HG03095 (cell line): ENCODE measurements around the gene PPP4R2.
"Not testable (repeated sequence)": the region's sequence is repeated elsewhere in the genome, so short reads cannot be mapped to it uniquely, and the experiment has no call there.

Experiments
- ATAC-seq: cut with Tn5 transposase; IDR thresholded peaks from one replicate; pipeline ENCODE4 v1.9.1; 2021; ENCODE audit warnings: moderate library complexity; ENCODE audit not compliant: unreplicated experiment

Gene PPP4R2

GRCh38 chr3:73021301-73021835 lies 24.8 kb downstream of the PPP4R2 start:
- ATAC-seq: no peak

DNA sequence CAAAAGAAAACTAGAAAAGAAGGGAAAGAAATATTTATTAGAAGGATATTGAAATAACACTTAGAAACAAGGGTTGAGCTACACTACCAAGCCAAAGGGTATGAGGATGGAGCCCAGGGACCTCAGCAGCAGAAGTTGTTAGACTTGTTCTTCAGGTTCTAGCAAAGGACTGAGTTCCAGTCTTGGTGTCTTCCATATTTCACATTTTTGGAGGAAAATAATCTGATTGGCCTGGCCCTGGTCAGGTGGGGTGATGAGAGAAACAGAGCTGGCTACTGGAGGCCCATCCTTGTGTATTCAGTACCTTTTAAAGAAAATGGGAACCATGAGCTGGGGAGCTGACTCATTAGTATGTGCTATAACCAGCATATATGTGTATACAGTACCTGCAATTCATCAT lies 28.2 kb downstream of the PPP4R2 start:
- no peak for ATAC-seq

- ATAC-seq: no peak
Measured at GRCh38 chr3:73026111-73026759, 29.6 kb downstream of the PPP4R2 start.

- ATAC-seq: no peak
Measured at GRCh38 chr3:73026760-73027113, 30.1 kb downstream of the PPP4R2 start.

GRCh38 chr3:73028803-73029202 lies 32.2 kb downstream of the PPP4R2 start:
- ATAC-seq: no peak

DNA sequence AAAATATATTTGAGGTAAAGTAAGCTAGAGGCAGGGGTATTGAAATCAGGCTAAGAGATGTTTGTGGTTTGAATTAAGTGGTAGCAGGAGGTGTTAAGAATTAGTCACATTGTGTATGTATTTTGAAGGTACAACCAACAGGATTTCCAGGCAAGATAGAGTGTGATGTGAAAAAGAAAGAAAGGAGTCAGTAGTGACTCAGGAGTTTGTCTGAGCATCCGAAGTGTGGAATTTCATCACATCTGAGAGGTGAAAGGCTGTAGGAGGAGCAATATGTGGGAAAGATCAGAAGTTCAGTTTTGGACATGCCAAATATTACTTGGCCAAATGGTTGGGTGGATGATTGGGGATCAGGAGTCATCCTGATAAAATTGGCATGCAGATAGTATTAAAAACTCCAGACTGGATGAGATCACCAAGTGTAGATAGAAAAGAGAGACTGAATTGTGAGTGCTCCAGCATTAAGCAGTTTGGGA lies 32.7 kb downstream of the PPP4R2 start:
- ATAC-seq: no peak

DNA sequence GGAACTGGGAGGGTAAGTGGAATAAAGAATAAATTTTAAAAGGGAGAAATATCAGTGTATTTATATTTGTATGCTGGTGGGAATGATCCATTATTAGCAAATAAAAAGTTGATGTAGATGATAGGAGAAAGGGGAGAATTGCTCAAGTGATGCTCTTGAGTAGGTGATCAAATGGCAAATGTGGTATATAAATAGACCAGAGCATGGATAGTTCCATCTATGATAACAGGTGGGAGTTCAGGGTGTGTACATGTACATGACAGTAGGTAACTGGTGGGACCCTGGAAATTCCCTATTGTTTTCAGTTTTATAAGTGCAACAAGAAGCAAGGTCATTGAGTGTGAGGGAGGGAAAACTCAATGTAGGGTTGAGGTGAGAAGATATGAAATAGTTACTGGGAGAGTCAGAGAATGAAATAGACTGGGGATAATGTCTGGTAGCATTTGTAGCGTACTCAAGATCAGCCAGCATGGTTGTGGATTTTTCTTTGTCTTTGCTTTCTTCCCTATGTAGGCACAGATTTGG lies 33.5 kb downstream of the PPP4R2 start:
- ATAC-seq: no peak

DNA sequence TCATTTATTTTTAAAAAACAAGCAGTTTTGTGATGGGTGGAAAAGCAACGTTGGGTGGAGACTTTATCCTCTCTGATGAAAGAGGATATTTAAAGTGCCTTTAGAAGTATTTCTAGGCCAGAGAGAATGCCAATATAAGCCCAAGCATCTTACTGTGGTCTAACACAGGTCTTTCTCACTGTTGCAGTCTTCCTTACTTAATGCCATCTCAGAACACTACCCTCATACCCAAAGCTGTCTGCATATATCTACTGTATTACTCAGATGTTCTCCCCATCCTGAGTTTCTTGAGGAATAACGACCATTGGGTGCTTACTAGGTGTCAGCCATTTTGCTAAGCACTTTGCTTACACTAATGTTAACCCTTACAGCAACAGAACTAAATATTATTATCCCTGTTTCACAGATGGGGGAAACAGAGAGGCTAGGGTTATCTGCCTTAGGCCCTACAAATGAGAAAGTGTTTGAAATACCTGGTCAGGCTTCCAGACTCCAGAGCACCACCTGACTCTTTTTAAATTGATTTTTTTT lies 35.0 kb downstream of the PPP4R2 start:
- ATAC-seq: no peak

DNA sequence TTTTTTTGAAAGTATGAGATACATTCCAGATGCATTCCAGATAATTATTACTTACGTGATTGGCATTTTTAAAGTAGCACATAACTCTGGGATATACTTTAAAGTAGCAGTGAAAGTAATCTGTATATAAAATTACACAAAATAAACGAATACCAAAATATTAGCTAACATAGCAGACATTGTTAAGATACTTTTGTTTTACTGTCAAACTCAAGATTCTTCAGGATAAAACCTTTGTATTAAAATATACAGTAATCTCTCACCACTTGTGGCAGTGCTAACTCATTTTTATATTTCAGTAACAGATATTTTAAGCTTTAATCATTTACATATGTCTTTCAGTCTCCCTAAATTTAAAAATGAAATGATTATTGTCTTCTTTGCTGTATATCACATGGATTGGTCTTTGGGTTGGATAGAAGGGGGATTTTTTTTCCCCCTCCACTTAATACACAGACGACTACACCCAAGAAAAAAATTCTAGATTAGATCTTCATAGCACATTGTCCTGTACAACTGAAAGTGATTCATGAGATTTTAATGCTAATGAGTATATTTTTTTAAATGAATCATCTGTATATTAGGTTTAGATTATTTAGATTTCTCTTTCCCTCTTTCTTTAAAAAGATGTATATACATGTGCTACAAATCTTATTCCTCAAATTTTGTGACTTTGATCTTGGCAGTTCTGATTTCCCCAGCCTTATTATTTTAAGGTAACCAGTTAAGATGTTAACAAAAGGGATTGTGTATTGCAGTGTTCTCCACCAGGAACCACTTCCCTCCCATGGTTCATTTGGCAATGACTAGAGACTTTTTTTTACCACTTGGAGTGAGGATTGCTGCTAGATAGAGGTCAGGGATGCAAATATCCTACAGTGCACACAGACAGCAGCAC lies 40.3 kb downstream of the PPP4R2 start:
- no peak for ATAC-seq

DNA sequence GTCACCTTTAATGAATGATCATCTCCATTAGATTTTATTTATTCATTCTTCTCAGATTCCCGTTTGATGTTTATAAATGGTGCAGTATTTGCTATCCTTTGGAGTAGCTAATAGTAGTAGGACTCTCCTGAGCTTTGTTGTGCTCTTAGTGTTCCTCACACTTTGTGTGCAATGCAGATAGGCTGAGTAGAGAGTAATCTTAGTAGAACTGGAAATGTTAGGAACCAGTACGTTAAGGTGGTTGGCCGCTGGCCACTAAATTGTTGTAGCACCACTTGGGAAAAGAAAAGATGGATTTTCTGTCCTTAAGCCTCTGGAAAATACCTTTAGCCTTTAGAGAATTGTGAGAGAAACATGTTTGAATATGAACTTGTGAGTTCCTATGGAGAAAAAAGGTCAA lies 44.9 kb downstream of the PPP4R2 start:
- no peak for ATAC-seq

DNA sequence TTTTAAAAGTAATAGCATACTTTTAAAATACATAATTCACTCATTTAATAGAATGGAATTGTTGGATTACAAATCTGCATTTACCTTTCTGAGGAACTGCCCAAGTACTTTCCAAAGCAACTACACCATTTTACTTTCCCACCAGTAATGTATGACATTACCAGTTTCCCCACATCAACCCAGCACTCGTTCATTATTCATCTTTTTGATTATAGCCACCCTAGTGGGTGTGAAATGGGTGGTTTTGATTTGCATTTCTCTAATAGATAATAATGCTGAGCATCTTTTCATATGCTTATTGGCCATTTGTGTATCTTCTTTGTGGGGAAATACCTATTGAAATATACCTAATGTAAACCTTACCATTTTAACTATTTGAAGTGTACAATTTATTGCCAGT lies 46.8 kb downstream of the PPP4R2 start:
- ATAC-seq: no peak

DNA sequence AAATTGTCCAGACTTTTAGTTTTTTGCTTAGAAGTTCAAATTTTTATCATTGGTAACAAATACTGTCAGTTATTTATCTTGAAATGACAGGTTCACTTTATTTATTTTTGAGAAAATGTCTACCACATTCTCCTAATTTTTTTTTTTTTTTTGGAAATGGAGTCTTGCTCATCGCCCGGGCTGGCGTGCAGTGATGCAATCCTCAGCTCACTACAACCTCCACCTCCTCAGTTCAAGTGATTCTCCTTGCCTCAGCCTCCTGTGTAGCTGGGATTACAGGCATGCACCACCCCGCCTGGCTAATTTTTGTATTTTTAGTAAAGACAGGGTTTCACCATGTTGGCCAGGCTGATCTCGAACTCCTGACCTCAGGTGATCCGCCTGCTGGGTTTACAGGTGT lies 48.8 kb downstream of the PPP4R2 start:
- no peak for ATAC-seq

GRCh38 chr3:73046195-73046594 lies 49.6 kb downstream of the PPP4R2 start:
- ATAC-seq: no peak

DNA sequence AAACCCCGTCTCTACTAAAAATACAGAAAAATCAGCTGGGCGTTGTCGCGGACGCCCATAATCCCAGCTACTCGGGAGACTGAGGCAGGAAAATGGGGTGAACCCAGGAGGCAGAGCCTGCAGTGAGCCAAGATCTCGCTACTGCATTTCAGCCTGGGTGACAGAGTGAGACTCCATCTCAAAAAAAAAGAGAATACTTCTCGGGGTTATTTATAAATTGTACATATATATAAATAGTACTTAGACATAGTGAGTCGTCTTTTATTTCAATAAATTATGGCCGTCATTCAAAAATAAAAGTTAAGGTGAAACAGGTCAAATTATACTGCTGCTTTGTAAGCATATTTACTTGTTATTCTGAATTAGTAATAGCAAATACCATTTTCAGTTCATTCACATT lies 52.7 kb downstream of the PPP4R2 start:
- no peak for ATAC-seq

DNA sequence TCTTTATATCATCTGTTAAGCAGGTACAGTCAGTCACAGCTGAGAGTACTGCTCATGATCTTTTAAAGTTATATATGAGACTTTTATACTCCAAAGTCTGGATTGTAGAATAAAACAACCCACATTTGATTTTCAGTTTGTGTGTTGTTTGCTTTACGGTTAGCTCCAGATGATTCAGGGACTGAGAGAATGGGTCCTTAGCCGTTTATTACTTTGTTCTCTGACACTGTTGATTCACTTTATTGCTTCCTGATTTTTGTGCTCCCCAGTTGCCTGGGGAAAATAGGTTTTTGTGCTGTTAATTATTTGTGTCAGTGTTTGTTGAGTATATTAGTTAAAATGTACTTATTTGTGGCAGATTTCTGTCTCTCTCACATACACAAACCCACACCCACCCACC lies 56.2 kb downstream of the PPP4R2 start:
- no peak for ATAC-seq

- no peak for ATAC-seq
Measured at GRCh38 chr3:73055583-73055982, 59.0 kb downstream of the PPP4R2 start.

DNA sequence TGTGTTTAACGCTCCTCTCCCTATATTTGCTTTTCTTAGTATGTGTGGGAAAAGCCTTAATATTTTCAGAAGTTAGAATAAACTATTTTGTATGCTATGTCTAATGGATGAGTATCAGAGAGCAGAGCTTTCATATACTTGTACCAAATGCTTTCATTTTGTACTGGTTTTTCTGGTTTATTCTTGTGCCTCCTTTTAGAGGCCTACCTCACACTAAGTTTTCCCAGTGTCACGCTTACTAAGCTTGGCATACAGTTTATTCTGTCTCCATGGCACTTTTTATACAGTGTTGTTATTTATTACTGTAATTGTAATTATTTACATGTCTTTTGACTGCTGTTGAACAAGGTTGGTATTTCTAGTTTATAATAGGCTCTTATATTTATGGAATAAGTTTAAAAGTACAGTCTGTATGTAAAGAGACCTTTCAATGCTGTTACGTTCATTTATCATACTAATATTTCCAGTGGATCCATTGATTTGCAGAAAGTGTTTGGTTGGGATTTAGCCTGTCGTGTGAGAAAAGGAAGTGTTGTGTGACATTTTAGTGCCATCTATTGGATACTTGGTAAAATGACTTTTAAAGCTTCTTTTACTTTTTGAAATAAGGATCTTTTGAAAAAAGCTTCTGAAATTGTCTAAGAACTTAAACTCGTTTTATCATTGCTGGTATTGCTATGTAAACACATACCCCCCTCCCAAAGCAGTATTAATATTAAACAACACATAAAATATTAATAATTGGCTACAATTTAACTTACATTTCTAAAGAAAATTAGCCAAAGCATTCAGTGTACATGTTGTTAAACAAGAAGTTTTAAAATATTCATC lies 59.6 kb downstream of the PPP4R2 start:
- ATAC-seq: no peak

DNA sequence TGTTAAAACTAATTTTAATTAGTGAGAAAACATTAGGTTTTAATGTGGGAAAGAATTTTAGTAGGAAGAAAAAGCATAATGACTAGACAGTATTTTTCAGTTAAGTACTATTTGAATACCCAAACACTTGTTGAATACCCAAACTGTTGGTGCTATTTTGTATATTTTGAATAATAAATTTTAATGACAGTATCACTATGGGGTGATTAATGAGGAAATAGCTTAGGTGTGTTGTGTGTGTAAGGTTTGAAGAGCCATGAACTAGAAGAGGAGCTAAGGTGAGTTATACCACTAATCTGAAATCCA lies 60.2 kb downstream of the PPP4R2 start:
- ATAC-seq: no peak

DNA sequence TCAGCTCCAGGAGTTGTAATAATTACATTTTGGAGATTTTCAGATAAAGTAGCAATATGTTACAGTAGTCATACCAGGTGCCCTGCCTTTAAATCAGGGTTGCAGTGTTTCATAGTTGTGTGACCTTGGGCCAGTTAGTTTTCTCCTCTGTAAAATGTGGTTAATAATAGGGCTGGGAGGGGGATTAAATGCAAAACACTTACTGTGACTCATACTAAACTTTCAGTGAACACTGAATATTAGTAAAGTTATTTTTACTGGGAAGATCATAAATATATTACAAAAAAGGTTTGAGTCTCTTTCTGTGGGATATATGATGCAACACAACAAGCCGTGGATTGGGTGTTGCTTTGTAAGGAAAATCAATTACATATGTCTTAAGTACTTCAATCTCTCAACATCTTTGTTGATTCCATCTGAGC lies 63.7 kb downstream of the PPP4R2 start:
- no peak for ATAC-seq

DNA sequence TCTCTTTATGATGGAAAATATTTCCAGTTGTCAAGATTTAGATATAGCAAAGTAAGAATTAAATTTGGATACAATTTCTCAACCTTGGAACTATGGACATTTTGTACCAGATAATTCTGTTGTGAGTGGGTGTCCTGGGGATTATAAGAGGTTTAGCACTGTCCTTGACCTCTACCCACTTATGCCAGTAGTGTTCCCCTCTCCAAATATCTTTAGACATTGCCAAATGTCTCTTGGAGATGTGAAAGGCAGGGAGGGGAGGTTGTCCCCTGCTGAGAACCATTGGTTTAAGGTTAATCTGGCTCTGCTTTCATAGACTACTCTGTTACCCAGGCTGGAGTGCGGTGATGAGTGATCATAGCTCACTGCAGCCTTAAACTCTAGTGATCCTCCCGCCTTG lies 64.8 kb downstream of the PPP4R2 start, which contains the start of gene EBLN2:
Gene EBLN2, plus strand, starts transcription at position 244 of the 400 bp plus-strand sequence. CDS start 423 bp downstream, outside the sequence.
- no peak for ATAC-seq

DNA sequence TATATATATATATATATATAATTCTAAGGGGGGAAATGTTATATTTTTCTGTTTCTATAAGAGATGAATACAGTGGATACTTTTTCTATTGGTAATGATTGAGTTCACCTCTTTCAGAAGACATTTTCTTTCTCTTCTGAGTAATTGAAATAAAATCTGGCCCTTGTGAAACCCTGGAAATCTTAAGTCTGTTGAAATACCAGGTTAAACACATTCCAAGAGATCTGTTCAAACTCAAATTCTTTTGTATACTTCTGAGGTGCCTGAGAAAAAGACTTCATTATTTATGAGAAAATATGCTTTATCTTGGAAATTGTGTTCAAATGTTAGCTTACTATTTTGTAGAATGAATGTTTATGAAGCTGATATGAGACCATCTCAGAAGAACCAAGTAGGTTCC lies 69.6 kb downstream of the PPP4R2 start:
- ATAC-seq: not testable (repeated sequence)
